ENCODE data around the gene COL1A2.

The COL1A2 gene

DNA sequence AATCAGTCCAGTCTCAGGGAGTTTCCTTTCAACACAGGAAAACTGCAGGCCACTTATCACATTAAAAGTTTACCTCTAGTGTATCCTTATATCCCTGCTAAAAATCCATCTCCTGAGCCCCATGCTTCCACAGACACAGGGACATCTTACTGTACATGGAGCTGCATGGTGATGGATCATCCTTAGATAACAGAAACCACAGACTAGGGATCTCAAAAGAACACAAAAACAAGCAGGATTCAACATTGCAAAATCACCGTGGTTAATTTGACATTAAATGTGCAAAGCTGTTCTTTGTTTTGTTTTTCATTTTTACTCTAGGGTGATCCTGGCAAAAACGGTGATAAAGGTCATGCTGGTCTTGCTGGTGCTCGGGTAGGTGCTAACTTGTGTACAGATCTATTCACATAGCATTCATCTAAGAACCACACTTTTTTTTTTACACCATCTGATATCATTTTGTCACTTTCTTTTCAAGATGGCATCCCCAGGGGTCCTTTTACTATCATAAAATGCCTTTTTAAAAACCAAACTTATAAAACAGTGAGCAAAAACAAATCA lies 18.1 kb downstream of the COL1A2 start:
- no peak for DNase-seq

DNA sequence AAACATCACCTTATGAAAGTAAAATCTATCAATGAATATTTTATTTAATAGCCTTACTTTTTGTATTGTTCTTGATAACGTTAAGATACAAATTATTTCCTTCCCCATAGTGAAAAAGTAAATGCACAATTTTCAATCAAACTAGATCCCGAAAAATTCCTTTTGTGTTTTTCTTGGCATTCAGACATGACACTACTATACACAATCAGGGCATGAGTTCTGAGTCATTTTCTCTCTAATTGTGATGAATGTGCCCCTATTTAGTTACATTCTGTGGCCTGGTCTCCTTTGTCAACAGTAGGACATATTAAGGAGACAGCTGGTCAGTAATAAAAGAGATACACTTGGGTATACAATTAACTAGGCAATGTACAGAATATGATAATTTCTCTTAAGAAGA lies 19.8 kb downstream of the COL1A2 start:
- DNase-seq, result no peak

DNA sequence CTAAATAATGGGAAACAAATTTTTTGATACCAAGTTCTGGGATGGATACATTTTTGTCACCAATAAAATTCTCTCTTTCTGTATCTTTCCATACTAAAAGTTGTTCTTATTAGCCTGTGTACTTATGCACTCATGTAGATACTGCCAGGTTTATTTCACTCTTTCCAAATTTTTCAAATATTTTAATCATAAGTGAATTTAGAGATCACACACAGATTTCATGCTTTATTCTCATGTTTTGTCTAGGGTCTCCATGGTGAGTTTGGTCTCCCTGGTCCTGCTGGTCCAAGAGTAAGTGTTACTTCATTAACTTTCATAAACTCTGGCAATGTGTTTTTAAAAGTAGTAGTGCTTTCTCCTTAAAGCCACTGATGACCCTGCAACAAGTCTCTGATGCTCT lies 20.3 kb downstream of the COL1A2 start:
- DNase-seq, result no peak

DNA sequence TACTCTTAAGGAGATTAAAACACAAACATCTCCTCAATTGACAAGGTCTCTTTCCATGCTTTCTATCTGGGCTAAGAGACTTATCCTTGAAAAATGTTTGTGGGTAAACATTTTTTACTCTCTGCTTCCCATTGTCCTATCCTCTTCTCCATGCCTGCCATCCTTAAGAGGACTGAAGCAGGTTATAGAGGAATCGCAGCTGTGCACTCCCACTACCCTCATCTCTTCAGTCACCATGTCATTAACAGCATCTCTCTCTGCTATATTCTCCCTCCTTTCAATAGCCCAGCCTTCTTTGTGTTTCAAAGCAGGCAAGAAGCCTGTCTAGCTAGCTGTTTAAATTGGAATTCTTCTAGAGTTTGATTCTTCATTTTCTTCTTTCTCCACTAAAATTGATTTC lies 22.6 kb downstream of the COL1A2 start:
- DNase-seq, result no peak

DNA sequence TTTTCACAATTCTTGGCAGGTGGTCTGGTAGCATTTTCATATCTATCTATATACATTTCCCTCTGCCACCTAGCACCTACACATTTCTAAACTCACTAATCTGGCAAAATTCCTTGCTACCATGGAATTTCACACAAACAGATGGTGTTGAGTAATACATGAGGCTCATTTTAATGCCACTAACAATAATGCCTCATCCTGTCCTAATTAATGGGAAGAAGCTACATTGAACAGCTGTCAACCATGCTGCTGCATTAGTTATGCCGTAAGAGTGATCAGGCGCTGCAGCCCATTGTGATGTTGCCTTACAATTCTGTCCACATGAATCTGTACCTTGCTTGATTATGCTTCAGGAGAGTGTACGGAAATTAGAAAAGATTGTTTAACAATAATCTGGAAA lies 23.2 kb downstream of the COL1A2 start:
- DNase-seq, result no peak

DNA sequence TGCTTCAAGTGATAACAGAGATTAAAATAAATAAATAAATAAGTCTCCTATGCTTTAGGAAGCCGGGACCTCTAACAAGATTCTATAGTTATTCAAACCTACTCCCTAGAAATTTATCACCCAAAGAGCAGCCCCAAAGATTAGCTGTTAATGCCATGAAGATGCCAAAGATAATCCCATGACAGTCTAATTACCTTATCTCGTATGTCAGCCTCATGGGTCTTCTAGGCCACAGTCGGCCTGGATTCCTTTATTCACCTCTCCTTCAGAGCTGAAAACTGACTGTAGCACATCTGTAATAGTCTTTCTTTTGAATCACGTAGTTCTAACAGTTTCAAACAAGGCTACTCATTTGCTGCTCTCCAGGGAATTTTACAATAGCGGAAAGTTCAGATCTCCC lies 24.2 kb downstream of the COL1A2 start:
- DNase-seq, result no peak

DNA sequence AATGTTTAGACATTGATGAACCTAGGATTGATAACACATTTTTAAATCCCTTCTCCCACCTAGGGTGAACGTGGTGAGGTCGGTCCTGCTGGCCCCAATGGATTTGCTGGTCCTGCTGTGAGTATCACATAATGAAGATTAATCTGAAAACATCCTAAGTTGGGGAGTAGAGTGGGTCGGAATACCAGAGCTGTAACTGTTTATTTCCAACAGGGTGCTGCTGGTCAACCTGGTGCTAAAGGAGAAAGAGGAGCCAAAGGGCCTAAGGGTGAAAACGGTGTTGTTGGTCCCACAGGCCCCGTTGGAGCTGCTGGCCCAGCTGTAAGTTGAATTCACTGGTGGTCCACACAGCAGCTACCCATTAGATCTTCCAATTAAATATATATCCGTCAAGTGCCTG lies 25.6 kb downstream of the COL1A2 start:
- no peak for DNase-seq

DNA sequence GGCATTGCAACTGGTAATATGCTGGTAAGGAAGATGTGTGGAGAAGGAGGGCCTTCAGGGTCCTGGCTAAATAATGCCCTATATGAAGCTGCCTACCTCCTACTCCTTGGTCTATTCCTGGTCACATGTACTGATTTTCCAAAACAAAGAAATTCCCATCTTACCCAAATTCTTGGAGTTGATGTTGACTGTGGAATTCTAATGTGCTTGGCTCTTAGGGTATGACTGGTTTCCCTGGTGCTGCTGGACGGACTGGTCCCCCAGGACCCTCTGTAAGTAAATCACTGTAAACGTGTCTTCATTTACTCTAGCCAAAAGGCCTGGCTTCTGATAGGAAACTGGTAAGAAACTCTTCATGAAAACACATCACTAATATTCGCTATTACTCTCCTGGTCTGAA lies 27.0 kb downstream of the COL1A2 start:
- DNase-seq, result no peak

DNA sequence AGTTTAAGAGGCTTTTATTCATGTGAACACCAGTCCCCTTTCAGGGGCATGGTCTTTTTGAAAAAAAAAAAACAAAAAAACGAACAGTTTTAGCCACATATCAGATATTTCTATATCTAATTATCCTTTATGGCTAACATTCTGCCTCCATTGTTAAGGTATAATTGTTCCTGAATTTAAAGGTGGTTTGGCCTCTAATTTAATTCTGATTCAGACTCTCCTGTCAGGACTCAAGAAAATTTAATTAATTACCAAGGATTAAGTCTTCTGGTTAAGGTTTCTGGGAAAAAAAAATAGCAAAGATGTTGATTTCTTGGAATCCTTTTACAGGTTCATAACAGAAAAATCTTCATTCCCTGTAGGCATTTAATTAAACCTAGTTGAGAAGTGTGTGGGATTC lies 27.4 kb downstream of the COL1A2 start:
- no peak for DNase-seq

DNA sequence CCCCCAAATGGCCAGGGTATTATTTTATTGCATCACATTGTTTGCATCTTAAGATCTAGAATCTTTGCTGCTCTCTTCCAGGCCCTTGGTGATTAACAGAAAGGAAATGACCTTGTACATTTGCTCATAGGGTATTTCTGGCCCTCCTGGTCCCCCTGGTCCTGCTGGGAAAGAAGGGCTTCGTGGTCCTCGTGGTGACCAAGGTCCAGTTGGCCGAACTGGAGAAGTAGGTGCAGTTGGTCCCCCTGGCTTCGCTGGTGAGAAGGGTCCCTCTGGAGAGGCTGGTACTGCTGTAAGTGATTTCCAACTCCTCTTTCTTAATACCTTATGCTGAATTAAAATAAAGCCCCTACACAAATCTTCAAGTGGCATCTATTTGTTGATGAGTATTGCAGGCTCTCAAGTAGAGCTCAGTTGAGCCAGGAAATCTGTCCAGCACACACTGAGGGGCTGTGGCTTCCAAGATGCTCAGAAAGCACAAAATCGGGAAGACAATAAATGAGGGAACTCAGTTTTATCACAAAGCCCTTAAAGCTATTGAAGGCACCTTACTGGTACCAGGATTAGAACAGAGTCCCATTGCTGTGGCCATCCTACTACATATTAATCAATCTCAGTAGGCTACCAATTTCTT lies 28.2 kb downstream of the COL1A2 start:
- DNase-seq, result no peak

DNA sequence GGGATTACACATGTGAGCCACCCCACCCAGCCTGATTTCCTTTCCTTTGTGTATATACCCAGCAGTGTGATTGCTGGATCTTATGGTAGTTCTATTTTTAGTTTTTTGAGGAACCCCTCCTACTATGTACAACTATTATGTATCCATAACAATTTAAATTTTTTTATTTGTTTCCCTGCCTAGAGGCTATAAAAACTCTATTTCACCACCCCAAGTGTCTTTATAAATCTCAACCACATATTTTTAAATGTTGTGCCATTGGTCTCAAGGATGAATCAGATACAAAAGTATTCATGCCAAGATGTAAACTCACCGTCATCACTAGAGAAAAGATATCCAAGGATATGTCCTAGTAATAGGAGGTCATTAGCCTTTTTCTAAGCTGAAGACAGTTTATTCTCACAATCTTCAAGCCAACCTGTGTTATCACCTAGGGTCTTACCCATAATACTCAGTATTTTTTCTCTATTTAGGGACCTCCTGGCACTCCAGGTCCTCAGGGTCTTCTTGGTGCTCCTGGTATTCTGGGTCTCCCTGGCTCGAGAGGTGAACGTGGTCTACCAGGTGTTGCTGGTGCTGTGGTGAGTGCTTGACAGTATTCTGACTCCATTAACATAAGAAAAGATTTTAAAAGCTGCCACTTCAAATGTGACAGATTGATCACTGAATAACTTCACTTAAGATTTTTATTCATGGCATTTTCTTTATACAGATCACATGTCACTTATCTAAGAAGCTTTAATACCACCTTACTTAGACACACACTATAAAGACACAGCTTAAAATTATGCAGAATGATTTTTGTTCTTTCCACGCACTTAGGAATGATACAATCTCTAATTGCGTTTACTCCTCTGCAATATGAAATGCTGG lies 29.4 kb downstream of the COL1A2 start:
- no peak for DNase-seq

DNA sequence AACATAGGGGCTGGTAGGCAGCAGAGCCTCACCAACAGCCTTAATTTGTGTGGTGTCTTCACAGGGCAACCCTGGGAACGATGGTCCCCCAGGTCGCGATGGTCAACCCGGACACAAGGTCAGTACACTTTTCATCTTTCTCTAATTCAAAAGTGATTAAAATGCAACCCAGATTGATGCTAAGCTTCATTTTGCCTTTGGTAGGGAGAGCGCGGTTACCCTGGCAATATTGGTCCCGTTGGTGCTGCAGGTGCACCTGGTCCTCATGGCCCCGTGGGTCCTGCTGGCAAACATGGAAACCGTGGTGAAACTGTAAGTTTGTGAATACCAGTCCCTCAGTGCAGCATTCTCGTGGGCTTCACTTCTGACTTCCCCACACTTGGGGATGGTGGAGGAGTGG lies 30.9 kb downstream of the COL1A2 start:
- DNase-seq, result no peak

DNA sequence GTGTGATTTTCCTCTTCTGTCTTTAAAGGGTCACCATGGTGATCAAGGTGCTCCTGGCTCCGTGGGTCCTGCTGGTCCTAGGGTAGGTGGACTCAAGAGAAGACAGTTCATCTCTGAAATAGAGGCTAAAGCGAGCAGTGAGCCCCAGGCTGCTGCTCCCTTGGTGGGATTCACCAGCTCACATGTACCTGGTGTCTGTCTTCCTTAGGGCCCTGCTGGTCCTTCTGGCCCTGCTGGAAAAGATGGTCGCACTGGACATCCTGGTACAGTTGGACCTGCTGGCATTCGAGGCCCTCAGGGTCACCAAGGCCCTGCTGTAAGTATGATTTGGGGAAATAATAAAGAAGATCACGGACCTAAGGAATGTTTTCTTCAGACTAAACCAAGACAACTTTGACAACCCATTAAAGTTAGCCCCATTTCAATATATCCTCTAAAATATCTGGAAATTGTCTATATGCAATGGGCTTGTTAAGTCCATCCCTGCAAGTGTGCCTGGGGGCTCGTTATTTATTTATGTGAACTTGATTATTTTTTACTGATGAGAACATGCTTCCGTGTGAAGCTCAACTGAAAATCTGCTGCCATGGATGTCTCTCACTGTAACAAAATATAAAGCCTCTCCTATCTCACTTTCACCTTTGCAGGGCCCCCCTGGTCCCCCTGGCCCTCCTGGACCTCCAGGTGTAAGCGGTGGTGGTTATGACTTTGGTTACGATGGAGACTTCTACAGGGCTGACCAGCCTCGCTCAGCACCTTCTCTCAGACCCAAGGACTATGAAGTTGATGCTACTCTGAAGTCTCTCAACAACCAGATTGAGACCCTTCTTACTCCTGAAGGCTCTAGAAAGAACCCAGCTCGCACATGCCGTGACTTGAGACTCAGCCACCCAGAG lies 32.5 kb downstream of the COL1A2 start:
- no peak for DNase-seq

DNA sequence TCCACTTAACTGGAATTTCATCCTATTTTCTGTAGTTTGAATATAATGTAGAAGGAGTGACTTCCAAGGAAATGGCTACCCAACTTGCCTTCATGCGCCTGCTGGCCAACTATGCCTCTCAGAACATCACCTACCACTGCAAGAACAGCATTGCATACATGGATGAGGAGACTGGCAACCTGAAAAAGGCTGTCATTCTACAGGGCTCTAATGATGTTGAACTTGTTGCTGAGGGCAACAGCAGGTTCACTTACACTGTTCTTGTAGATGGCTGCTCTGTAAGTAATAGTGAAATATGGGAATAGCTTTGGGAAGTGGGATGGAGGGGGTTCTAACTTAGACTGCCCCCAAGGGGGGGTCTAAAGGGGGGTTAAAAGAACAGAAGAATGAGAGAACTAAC lies 34.5 kb downstream of the COL1A2 start:
- no peak for DNase-seq

DNA sequence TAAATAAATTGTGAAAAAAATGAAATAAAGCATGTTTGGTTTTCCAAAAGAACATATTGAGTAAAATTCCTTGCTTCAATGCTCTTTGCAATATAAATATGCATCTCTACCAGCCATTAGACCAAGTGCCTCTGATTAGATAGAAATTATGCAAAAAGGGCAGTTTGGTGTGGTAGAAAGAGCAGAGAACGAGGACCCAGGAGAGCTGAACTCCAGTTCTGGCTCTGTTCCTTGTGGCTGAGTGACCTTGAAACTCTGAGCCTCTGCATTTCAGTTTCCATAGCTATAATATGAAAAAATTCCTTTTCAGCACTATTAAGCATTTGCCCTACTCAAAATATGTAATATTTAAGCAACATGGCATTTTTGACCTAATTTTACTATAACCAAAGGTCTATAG lies 36.5 kb downstream of the COL1A2 start:
- no peak for DNase-seq

DNA sequence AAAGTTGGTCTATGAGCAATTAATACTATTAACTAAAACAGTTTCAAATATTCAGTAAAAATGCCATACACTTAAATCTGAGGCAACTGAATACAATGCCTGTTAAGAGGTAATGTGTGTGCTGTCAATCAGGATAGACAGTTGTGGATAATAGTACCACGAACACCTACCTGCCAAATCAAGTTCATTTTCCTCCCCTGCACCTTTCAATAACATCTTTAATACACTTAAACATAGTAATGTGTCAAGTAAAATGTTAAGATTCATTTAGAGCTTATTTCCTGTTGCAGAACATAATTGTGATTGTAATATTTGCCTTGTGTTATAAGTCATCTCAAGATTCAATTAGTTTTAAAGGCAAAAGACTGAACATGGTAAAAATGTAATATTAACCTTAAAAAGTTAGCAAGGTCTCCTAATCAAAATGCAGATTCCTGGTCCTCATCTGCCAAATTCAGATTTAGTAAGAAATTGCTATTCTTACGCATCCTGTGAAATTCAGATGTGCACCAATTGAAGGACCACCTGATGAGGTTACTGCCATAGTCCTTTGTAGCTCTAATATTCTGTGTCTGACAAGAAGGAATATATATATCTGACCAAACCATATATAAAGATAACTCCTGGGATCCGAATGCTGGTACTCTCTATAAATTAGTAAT lies 37.1 kb downstream of the COL1A2 start:
- DNase-seq, result no peak

DNA sequence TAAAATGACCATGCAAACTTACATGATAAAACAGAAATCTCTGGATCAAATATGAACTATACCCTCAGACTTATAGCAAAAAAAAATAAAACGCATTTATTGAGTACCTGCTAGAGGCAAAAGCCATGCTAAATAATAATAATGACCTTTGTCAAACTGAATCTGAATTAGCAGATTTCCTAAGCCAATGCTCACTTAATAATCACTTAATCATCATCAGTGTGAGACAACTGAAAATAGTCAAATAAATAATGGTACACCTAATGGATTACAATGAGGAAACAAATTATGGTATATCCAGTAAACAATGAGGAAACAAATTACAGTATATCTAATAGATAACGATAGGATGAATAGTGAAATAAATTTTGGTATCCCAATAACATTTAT lies 37.6 kb downstream of the COL1A2 start:
- DNase-seq, result no peak

DNA sequence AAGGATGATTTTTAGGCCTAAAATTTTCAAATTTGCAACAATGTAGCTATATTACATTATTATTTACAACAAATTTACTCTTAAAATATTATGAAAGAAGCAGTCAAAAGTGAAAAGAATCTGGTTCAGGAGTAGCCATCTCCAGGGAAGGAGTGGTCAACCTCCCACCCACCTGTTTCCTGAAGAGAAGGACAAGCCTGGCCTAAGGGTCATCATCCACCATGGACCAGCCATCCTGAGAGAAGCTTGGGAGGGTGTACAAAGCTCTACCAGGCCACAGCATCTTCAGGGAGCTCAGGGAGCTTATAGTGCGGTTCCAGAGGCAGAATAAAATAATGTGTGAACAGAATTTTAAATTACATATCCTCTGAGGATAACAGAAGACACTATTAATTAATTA lies 38.1 kb downstream of the COL1A2 start:
- no peak for DNase-seq

DNA sequence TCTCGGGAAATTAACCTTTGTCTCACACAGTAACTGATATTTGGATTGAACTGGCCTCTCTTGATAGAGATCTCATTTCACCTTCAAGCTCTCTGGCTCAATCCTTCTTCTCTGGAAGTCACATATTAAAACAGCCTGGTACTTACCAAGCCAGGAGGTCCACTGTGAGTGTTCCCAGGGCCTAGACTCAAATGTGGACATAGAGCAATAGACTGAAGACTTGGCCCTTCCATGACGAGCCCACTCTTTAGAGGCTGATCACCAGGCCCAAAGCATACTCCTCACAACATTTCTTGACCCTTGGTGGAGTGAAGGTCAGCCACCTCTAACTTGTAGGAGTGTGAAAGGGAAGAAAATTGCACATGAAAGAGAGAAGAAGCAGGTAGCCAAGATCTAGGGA lies 38.5 kb downstream of the COL1A2 start:
- DNase-seq, result no peak

DNA sequence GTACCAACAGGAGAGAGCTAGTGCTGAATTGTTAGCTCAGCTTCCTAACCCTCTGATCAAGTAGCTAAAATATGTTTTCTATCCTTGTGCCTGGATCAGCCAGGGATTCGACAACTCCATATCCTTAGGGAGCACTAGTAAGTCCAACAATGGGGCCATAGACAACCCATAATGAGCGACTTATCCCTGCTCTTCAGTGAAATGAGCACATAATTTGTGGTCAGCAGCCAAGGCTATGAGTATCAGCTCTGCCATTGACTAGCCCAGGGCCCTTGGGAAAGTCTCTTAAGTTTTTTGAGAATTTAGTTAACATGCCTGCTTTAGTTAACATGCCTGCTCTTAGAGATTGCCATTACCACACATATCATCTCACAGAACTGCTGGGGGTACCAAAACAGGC lies 39.3 kb downstream of the COL1A2 start:
- DNase-seq, result no peak

DNA sequence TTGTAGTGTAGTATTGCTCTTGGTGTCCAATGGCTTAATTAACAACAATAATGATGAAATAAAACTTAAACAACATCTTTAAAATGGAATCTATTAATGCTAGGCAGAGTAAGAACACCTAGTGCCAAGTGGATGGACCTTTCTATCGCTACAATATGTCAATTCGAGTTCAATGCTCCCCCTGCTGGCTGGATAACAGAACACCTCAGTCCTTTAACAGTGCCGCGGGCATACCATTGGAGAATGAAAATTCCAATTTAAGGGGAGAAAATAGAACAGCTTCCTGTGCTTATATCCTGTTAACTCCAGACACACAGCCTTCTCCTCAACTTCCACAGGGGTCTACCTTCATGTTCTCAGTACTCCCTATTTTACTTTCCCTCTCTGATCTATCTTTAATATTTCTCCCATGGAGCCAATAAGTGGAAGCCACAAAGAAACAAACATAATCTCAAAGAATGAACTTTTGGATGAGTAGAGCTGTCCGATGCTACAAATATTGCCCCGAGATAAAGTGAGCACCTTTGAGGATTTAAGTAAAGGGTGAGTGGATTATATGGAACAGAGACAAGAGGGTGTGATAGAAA lies 41.4 kb downstream of the COL1A2 start:
- DNase-seq, result peak; percentile 58

DNA sequence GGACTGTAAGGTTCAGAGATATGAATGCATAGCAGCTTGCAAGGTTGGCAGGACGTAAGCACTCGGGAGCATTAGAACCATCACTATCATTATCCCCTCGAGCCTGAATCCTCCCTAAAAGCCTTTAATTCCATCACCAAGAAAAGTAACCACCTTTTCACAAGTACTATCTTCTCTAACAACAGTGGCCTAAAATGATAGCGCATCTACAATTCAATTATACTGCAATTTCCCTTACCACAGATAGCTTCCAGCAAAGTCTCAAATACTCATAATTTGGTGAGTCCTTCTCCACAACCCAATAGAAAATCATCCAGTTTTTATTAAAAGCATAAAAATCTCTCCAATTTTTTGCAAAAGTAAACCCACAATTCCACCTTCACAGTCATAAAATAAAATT lies 42.0 kb downstream of the COL1A2 start:
- no peak for DNase-seq

Measured in activated CD4-positive, alpha-beta T cell treated with anti-CD3 and anti-CD28 coated beads, Interleukin-2, amount 50 U/mL, for 16 hours (primary cell).